Measurements from ENCODE around the gene SLIRP.

SLIRP gene

DNA sequence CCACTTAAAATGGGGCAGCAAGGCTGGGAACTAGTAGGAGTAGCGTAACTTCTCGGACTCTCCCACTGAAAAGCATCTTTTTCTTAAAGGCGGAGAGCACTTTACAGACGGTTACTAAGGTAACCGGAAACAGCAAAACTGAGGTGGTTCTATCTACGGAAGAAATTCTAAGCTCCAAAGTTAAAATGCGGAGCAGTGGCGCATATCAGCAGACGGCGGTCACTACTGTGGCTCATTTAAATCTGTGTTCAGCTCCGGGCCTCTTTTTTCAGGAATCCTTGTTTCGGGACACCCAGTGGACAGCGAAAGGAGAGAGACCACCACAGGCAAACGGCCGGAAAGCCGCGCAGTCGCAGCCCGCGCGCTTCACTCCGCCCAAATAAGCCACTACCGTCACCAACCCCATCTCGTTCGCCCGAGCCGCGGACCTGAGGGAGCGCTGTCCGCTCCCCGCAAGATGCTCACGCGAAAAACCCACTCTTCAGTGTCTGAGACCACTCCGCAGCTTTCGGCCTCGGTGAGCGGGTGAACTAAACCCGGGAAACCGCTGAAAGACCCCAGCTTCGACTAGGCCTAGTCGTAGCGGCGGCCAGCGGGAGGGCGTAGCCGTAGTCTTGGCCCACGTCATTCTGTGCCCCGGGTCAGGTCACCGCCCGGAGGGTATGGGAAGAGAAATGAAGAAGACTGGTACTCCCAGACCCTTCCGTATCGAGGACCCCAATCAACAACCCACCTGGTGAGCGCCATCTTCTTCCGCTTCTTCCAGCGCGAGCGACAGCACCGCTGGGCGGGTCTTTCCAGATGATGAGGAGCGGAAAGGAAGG lies 52.7 kb downstream of the SLIRP start, which contains the start of gene SNW1:
Gene SNW1 (minus strand): TSS at position 776 of the 824 bp plus-strand sequence. CDS start 29 bp downstream, at position 747.
- H3K4me3 ChIP-seq (ENCODE audit: control insufficient read depth, low read depth, low read length): peak within 1 kb of the TSS; percentile 71
- TF ChIP-seq, protein P1, sequence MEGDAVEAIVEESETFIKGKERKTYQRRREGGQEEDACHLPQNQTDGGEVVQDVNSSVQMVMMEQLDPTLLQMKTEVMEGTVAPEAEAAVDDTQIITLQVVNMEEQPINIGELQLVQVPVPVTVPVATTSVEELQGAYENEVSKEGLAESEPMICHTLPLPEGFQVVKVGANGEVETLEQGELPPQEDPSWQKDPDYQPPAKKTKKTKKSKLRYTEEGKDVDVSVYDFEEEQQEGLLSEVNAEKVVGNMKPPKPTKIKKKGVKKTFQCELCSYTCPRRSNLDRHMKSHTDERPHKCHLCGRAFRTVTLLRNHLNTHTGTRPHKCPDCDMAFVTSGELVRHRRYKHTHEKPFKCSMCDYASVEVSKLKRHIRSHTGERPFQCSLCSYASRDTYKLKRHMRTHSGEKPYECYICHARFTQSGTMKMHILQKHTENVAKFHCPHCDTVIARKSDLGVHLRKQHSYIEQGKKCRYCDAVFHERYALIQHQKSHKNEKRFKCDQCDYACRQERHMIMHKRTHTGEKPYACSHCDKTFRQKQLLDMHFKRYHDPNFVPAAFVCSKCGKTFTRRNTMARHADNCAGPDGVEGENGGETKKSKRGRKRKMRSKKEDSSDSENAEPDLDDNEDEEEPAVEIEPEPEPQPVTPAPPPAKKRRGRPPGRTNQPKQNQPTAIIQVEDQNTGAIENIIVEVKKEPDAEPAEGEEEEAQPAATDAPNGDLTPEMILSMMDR (IDR thresholded peaks at IDR 0.05; ENCODE audit: control insufficient read depth, insufficient read depth, low read depth, low read length, missing control alignments): peak; percentile 3
- no peak for DNase-seq (ENCODE audit: low read depth)

DNA sequence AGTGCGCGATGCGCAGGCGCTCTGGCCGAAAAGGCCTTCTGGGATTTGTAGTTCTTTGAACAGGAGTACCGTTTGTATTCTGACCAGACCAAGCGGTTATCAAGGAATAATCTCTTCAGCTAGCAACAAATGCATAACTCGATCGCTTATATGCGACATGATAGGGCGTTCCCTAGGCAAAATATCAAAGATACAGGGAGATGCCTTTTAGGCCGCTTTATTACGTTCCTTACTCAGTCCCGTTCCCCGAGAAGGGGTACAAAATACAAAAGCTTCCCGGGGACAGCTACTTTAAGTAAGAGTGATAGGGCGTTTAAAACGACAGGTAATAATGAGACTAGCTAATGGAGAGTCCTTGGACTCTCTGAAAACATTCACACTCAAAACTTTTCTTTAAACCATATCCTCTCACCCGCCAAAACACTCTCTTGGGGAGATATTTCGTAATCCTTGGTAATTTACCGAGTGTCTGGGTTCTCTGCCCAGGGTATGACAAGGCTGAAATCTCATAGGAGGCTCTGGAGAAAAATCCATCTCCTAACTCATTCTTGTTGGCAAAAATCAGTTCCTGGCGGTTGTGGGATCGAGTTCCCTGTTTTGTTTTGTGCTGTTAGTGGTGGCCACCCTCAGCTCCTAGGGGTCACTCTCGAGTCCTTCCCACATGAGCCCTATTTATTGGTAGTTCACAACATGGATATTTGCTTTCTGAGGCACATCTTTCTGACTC lies 53.5 kb downstream of the SLIRP start:
- peak; percentile 75 for DNase-seq (ENCODE audit: low read depth)
- peak overlapping the region; percentile 71 for H3K4me3 ChIP-seq (ENCODE audit: control insufficient read depth, low read depth, low read length)
- TF ChIP-seq, protein P1 (IDR thresholded peaks at IDR 0.05; ENCODE audit: control insufficient read depth, insufficient read depth, low read depth, low read length, missing control alignments): peak; percentile 31

DNA sequence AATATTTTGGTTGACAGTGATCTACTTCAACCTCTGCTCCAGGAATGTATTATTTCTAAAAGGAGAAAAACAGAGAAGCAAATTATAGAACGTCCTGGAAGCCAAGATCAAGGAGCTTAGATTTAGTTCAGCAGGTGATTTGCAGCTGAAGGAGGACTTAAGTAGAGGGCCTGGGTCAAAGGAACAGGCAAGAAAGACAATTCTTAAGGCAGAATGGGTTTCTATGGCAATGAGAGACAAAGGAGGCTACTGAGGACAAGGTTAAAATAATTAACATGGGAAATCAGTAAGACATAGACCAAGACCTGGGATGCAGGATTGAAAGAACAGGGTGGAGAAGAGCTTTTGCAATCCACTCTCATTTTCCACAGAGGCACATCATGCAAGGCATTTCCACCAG lies 55.4 kb downstream of the SLIRP start:
- TF ChIP-seq, protein P1 (IDR thresholded peaks at IDR 0.05; ENCODE audit: control insufficient read depth, insufficient read depth, low read depth, low read length, missing control alignments): no peak
- no peak overlapping the region for H3K4me3 ChIP-seq (ENCODE audit: control insufficient read depth, low read depth, low read length)
- no peak for DNase-seq (ENCODE audit: low read depth)

DNA sequence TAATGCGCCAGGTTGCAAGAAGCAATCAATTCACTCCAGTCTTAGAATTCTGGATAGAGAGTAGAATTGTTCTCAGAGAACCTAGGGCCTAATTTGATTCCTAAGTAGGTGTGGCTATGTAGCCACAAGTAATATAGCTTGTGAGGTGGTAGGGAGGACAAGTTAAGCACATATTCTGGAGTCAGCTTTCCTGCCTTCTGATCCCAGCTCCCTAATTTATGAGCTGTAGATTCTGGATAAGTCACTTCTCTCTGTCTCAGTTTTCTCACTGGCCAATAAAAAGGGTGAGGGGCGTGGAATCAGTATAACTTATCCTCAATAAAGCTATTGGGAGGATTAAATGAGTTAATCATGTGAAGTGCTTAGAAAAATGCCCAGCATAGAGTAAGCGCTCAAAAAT lies 56.1 kb downstream of the SLIRP start:
- DNase-seq (ENCODE audit: low read depth): no peak
- no peak overlapping the region for H3K4me3 ChIP-seq (ENCODE audit: control insufficient read depth, low read depth, low read length)
- TF ChIP-seq, protein P1 (IDR thresholded peaks at IDR 0.05; ENCODE audit: control insufficient read depth, insufficient read depth, low read depth, low read length, missing control alignments): no peak
